IMR-90 (cell line): ENCODE results near the gene KRT3. TPM values are rescaled to one million over a fixed set of nuclear protein-coding genes. Genes with fewer than 3 reads are reported as not detected.

Source experiments
- ATAC-seq: fragments of 200-7000 bp; cut with Tn5 transposase; 2 replicates; pipeline ENCODE4 v1.9.1; 2020; ENCODE audit warnings: low read depth, mild to moderate bottlenecking, moderate library complexity
- BruUV-seq: library from RNA; stranded (reverse); fragments of 400-500 nt; replicated peaks from 2 replicates; lab custom pipeline; 2021; lab: Mats Ljungman, UMichigan
- CTCF ChIA-PET: fragments of 300-600 bp; formaldehyde crosslinking; extraction: SDS; loops from one replicate; lab custom pipeline; 2021; ENCODE audit warnings: antibody characterized with exemption; lab: Yijun Ruan, JAX
- POLR2A ChIA-PET: fragments of 300-600 bp; sonication (Branson Sonifier 250); formaldehyde crosslinking; loops from one replicate; lab custom pipeline; 2022; ENCODE audit warnings: antibody characterized with exemption; ENCODE audit not compliant: unreplicated experiment; lab: Charles Lee
- DNase-seq: peaks from one replicate; pipeline ENCODE4 v3.0.0; 2013
- H2AFZ ChIP-seq: replicated peaks from 2 replicates; pipeline ENCODE3; 2013; ENCODE audit warnings: low read length, mild to moderate bottlenecking; ENCODE audit not compliant: poor library complexity
- H2AK5ac ChIP-seq: 2 replicates; pipeline ENCODE4 v1.6.1; 2013; ENCODE audit warnings: low read depth, low read length, inconsistent platforms
- H2AK9ac ChIP-seq: replicated peaks from 2 replicates; pipeline ENCODE3; 2013; ENCODE audit warnings: mild to moderate bottlenecking, low read depth, low read length, moderate library complexity; ENCODE audit not compliant: poor library complexity
- H2BK120ac ChIP-seq: 2 replicates; pipeline ENCODE4 v1.6.1; 2013; ENCODE audit warnings: low read depth, low read length, inconsistent platforms
- H2BK15ac ChIP-seq: 3 replicates; pipeline ENCODE4 v1.6.1; 2013; ENCODE audit warnings: low read depth, low read length, inconsistent platforms
- H2BK20ac ChIP-seq: 2 replicates; pipeline ENCODE4 v1.6.1; 2013; ENCODE audit warnings: low read depth, mild to moderate bottlenecking, inconsistent platforms, low read length, moderate library complexity
- H2BK5ac ChIP-seq: 2 replicates; pipeline ENCODE4 v1.6.1; 2013; ENCODE audit warnings: mild to moderate bottlenecking, low read depth, low read length, inconsistent platforms; ENCODE audit not compliant: poor library complexity, severe bottlenecking
- H3K14ac ChIP-seq: replicated peaks from 2 replicates; pipeline ENCODE4 v1.6.1; 2013; ENCODE audit warnings: low read depth, low read length, inconsistent platforms
- H3K18ac ChIP-seq: 2 replicates; pipeline ENCODE4 v1.6.1; 2013; ENCODE audit warnings: low read depth, low read length, control low read depth
- H3K23ac ChIP-seq: 2 replicates; pipeline ENCODE4 v1.6.1; 2013; ENCODE audit warnings: low read depth, low read length, inconsistent platforms
- H3K27ac ChIP-seq: 2 replicates; pipeline ENCODE4 v1.5.1; 2013; ENCODE audit warnings: mild to moderate bottlenecking, control low read depth, low read length; ENCODE audit not compliant: insufficient read depth
- H3K27me3 ChIP-seq: 2 replicates; pipeline ENCODE4 v1.6.1; 2013; ENCODE audit warnings: low read length; ENCODE audit not compliant: control insufficient read depth, insufficient read depth
- H3K36me3 ChIP-seq: 2 replicates; pipeline ENCODE4 v1.6.1; 2013; ENCODE audit warnings: low read length, mixed read lengths; ENCODE audit not compliant: control insufficient read depth, insufficient read depth
- H3K4ac ChIP-seq: 2 replicates; pipeline ENCODE4 v1.6.1; 2013; ENCODE audit warnings: low read depth, low read length, inconsistent platforms
- H3K4me1 ChIP-seq: 2 replicates; pipeline ENCODE4 v1.6.1; 2013; ENCODE audit warnings: low read length, mixed read lengths; ENCODE audit not compliant: control insufficient read depth, insufficient read depth
- H3K4me2 ChIP-seq: 2 replicates; pipeline ENCODE4 v1.6.1; 2013; ENCODE audit warnings: low read depth, mild to moderate bottlenecking, control low read depth, low read length, moderate library complexity
- H3K4me3 ChIP-seq: 2 replicates; pipeline ENCODE4 v1.5.1; 2013; ENCODE audit warnings: low read depth, mild to moderate bottlenecking, control low read depth, low read length, moderate library complexity; ENCODE audit not compliant: insufficient read depth
- H3K56ac ChIP-seq: 2 replicates; pipeline ENCODE4 v1.6.1; 2013; ENCODE audit warnings: low read length, inconsistent platforms; ENCODE audit not compliant: insufficient read depth; ENCODE audit errors: extremely low read depth
- H3K79me1 ChIP-seq, 2 experiments: 2 replicates each; pipeline ENCODE4 v1.6.1; 2013; ENCODE audit warnings: low read length in 2 of 2, inconsistent platforms in 1 of 2, low read depth in 1 of 2
- H3K9ac ChIP-seq: 2 replicates; pipeline ENCODE4 v1.6.1; 2013; ENCODE audit warnings: low read depth, low read length, control low read depth
- H3K9me1 ChIP-seq: 2 replicates; pipeline ENCODE4 v1.6.1; 2013; ENCODE audit warnings: low read length, inconsistent platforms; ENCODE audit not compliant: insufficient read depth
- H3K9me3 ChIP-seq: 2 replicates; pipeline ENCODE4 v1.6.1; 2013; ENCODE audit warnings: low read length; ENCODE audit not compliant: control insufficient read depth, insufficient read depth
- H4K20me1 ChIP-seq: 2 replicates; pipeline ENCODE4 v1.6.1; 2013; ENCODE audit warnings: low read length, inconsistent platforms; ENCODE audit not compliant: insufficient read depth
- H4K5ac ChIP-seq: 2 replicates; pipeline ENCODE4 v1.6.1; 2013; ENCODE audit warnings: mild to moderate bottlenecking, low read depth, low read length, control low read depth
- H4K8ac ChIP-seq, 2 experiments: 2 replicates each; pipeline ENCODE4 v1.6.1; 2013; ENCODE audit warnings: low read depth in 2 of 2, low read length in 2 of 2, control low read depth in 1 of 2, inconsistent platforms in 1 of 2
- H4K91ac ChIP-seq: 2 replicates; pipeline ENCODE4 v1.6.1; 2013; ENCODE audit warnings: low read depth, low read length, inconsistent platforms; ENCODE audit not compliant: insufficient read depth
- NFE2L2 ChIP-seq: fragments of 150-350 bp; IDR thresholded peaks from 2 replicates; pipeline ENCODE4 v1.6.1; 2016; ENCODE audit warnings: low read depth, mild to moderate bottlenecking, low read length
- POLR2A ChIP-seq: IDR thresholded peaks from 2 replicates; pipeline ENCODE4 v1.6.1; 2012; ENCODE audit warnings: mild to moderate bottlenecking, low read depth, low read length
- WGBS, 2 experiments: methylation state at CpG; one replicate each; pipeline versions ENCODE4 v1.1.5 to v1.1.7; 2013; ENCODE audit warnings: missing lambda C conversion rate in 2 of 2; ENCODE audit not compliant: insufficient read length in 1 of 2; ENCODE audit errors: extremely low coverage in 2 of 2; 5-methylcytosine and 5-hydroxymethylcytosine counted together
- dilution Hi-C: fragments of 300-500 bp; cut with HindIII; formaldehyde crosslinking; loops from one replicate; pipeline ENCODE4 v1.14.3; 2018; ENCODE audit warnings: low sequenced_read_pairs; ENCODE audit not compliant: unreplicated experiment
- in situ Hi-C: fragments of 300-500 bp; cut with MboI; formaldehyde crosslinking; loops from 3 replicates; pipeline ENCODE4 v1.14.3; 2019; ENCODE audit warnings: low sequenced_read_pairs, inconsistent platforms, mixed read lengths
- intact Hi-C: fragments of 100-400 bp; cut with micrococcal nuclease; formaldehyde crosslinking; loops from 2 replicates; pipeline ENCODE4 v1.10.0; 2022
- polyA plus RNA-seq, 3 experiments: library from polyadenylated mRNA; depleted of rRNA; stranded (reverse); fragments of >200 nt; gene quantifications; 2 replicates each; pipeline ENCODE4 v1.2.3, GENCODE V29; 2012; ENCODE audit warnings: low replicate concordance in 1 of 3
- total RNA-seq: library from RNA; depleted of rRNA; stranded (reverse); fragments of >200 nt; gene quantifications from 2 replicates; pipeline ENCODE4 v1.2.3, GENCODE V29; 2012
- TF ChIP-seq, protein P1 (sequence below): conservative IDR thresholded peaks from 2 replicates; pipeline ENCODE4 v1.5.1; 2012; ENCODE audit warnings: mild to moderate bottlenecking, low read depth, low read length, improper control_type of control experiment
- TF ChIP-seq, protein P2 (sequence below): fragments of 150-350 bp; IDR thresholded peaks from 2 replicates; pipeline ENCODE4 v1.6.1; 2016; ENCODE audit warnings: low read depth, mild to moderate bottlenecking, low read length, moderate library complexity, borderline replicate concordance

Gene KRT3
- total and polyA plus RNA-seq, 2 of the 4 experiments (the other 2 are of a cell fraction), result not detected

DNA sequence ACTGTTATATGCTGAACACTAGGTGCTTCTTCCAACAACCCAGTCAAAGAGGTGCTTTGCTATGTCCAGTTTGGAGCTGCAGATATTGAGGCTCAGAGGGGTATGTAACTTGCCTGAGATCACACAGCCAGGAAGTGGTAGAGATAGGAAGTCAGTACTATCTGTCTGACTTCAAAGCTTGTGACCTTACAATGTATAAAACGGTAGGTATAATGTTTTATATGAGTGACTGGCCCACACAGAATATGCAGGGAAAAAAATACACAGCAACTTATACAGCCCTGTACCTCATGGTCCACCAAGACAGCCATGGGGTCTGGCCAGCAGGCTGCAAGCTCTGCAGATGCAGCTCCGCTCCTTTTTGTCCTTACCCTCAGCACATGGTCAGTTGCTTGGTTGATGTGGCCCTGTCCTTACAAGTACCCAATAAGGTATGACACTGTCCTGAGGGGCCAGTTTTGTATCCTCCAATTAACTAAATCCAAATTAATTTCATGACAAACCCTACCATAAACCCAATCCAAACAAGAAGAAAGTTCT lies 21.9 kb upstream of the KRT3 start:
- H4K5ac ChIP-seq, result no peak overlapping the region
- peaks cover 6% of the 10 kb centered on the region for H3K4me1 ChIP-seq
- H3K9me1 ChIP-seq, result no peaks in the 10 kb centered on the region
- H2BK20ac ChIP-seq, result no peak overlapping the region
- intact Hi-C loops (no loop called here), in situ Hi-C loops (no loop called here), dilution Hi-C loops (no loop called here)
- H3K4me2 ChIP-seq, result no peak overlapping the region
- H4K91ac ChIP-seq, result no peak overlapping the region
- no peak overlapping the region for H2BK5ac ChIP-seq
- DNase-seq (no peak), ATAC-seq (no peak)
- WGBS, 2 experiments, result 100% methylated on average over 1 of the region's 2 CpGs; no CpG with 5 or more reads in 1 of the 2 experiments
- no peak overlapping the region for H3K14ac ChIP-seq
- H3K9me3 ChIP-seq, result no peaks in the 10 kb centered on the region
- H3K23ac ChIP-seq, result no peak overlapping the region
- H2AK9ac ChIP-seq, result no peak overlapping the region
- CTCF ChIA-PET, result interaction anchor here (0.6 to 0.7 kb wide), 2 partner anchors 13 to 628 kb away, joined by 3 read pairs; no protein-coding TSS in a partner anchor
- H2BK120ac ChIP-seq, result no peak overlapping the region
- H3K4me3 ChIP-seq, result no peak overlapping the region
- H3K9ac ChIP-seq, result no peak overlapping the region
- TF ChIP-seq POLR2A (no peak), NFE2L2 (no peak)
- TF ChIP-seq, protein P1, sequence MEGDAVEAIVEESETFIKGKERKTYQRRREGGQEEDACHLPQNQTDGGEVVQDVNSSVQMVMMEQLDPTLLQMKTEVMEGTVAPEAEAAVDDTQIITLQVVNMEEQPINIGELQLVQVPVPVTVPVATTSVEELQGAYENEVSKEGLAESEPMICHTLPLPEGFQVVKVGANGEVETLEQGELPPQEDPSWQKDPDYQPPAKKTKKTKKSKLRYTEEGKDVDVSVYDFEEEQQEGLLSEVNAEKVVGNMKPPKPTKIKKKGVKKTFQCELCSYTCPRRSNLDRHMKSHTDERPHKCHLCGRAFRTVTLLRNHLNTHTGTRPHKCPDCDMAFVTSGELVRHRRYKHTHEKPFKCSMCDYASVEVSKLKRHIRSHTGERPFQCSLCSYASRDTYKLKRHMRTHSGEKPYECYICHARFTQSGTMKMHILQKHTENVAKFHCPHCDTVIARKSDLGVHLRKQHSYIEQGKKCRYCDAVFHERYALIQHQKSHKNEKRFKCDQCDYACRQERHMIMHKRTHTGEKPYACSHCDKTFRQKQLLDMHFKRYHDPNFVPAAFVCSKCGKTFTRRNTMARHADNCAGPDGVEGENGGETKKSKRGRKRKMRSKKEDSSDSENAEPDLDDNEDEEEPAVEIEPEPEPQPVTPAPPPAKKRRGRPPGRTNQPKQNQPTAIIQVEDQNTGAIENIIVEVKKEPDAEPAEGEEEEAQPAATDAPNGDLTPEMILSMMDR, result no peak
- TF ChIP-seq, protein P2, sequence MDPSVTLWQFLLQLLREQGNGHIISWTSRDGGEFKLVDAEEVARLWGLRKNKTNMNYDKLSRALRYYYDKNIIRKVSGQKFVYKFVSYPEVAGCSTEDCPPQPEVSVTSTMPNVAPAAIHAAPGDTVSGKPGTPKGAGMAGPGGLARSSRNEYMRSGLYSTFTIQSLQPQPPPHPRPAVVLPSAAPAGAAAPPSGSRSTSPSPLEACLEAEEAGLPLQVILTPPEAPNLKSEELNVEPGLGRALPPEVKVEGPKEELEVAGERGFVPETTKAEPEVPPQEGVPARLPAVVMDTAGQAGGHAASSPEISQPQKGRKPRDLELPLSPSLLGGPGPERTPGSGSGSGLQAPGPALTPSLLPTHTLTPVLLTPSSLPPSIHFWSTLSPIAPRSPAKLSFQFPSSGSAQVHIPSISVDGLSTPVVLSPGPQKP, result no peak
- POLR2A ChIA-PET, result no interaction called here
- no peaks in the 10 kb centered on the region; the same call in 1 of the 2 replicates for H4K20me1 ChIP-seq
- no peaks in the 10 kb centered on the region for H3K79me1 ChIP-seq
- no peak overlapping the region for H2BK15ac ChIP-seq
- no peak overlapping the region for H4K8ac ChIP-seq
- no peak overlapping the region for H3K56ac ChIP-seq
- H2AFZ ChIP-seq, result no peak overlapping the region
- H3K4ac ChIP-seq, result no peak overlapping the region
- peaks cover 45% of the 10 kb centered on the region for H3K27me3 ChIP-seq
- no peak overlapping the region for H3K27ac ChIP-seq
- H2AK5ac ChIP-seq, result no peak overlapping the region
- no peak overlapping the region for H3K18ac ChIP-seq
- H3K36me3 ChIP-seq, result no peaks in the 10 kb centered on the region
- BruUV-seq, result no TSS peak
